ENCODE measurements around the gene PXDC1. TPM values are rescaled to one million over a fixed set of nuclear protein-coding genes. Genes with fewer than 3 reads are reported as not detected.

PXDC1 gene
- total RNA-seq, 1 experiment from 2014 or later: 30.8 TPM

GRCh38 chr6:3762359-3762758 lies 10.8 kb upstream of the PXDC1 start:
- no peak overlapping the region for H3K4me3 ChIP-seq
- H3K9me3 ChIP-seq (ENCODE audit: insufficient read depth, low read depth): no peaks in the 10 kb centered on the region
- no peak overlapping the region for H3K4me2 ChIP-seq
- intact Hi-C loops (cut with micrococcal nuclease; ENCODE audit: unreplicated experiment): no loop called here
- H3F3A ChIP-seq (ENCODE audit: insufficient read depth, low read depth): no peaks in the 10 kb centered on the region
- DNase-seq: no peak
- ChIA-PET CTCF (no interaction called here), POLR2A (ENCODE audit: unreplicated experiment) (no interaction called here)
- no peak overlapping the region for H3K27ac ChIP-seq
- no peaks in the 10 kb centered on the region for H3K9me2 ChIP-seq (ENCODE audit: insufficient read depth)
- no peaks in the 10 kb centered on the region for H3K36me3 ChIP-seq (ENCODE audit: low read depth)
- no peak overlapping the region for H2AFZ ChIP-seq
- TF ChIP-seq CTCF (conservative IDR thresholded peaks at IDR 0.05) (no peak), EZH2 (IDR thresholded peaks at IDR 0.05; ENCODE audit: low read depth) (no peak)
- H4K20me1 ChIP-seq (ENCODE audit: insufficient read depth): no peaks in the 10 kb centered on the region
- BruUV-seq (replicated peaks): no TSS peak
- H3K4me1 ChIP-seq (replicated peaks; ENCODE audit: insufficient read depth): no peaks in the 10 kb centered on the region
- H3K27me3 ChIP-seq (ENCODE audit: insufficient read depth, low read depth): no peaks in the 10 kb centered on the region
- H3K79me2 ChIP-seq (ENCODE audit: low read depth): no peaks in the 10 kb centered on the region

GRCh38 chr6:3761989-3762270 lies 10.4 kb upstream of the PXDC1 start:
- H3K9me2 ChIP-seq (ENCODE audit: insufficient read depth): no peaks in the 10 kb centered on the region
- TF ChIP-seq CTCF (conservative IDR thresholded peaks at IDR 0.05) (no peak), EZH2 (IDR thresholded peaks at IDR 0.05; ENCODE audit: low read depth) (no peak)
- ChIA-PET POLR2A (ENCODE audit: unreplicated experiment) (no interaction called here), CTCF (no interaction called here)
- no peak overlapping the region for H3K4me2 ChIP-seq
- H2AFZ ChIP-seq: no peak overlapping the region
- intact Hi-C loops (cut with micrococcal nuclease; ENCODE audit: unreplicated experiment): no loop called here
- no peaks in the 10 kb centered on the region for H4K20me1 ChIP-seq (ENCODE audit: insufficient read depth)
- no TSS peak for BruUV-seq (replicated peaks)
- no peaks in the 10 kb centered on the region for H3K27me3 ChIP-seq (ENCODE audit: insufficient read depth, low read depth)
- no peaks in the 10 kb centered on the region for H3F3A ChIP-seq (ENCODE audit: insufficient read depth, low read depth)
- H3K27ac ChIP-seq: no peak overlapping the region
- no peak overlapping the region for H3K4me3 ChIP-seq
- no peak for DNase-seq
- H3K9me3 ChIP-seq (ENCODE audit: insufficient read depth, low read depth): no peaks in the 10 kb centered on the region
- no peaks in the 10 kb centered on the region for H3K36me3 ChIP-seq (ENCODE audit: low read depth)
- H3K79me2 ChIP-seq (ENCODE audit: low read depth): no peaks in the 10 kb centered on the region
- H3K4me1 ChIP-seq (replicated peaks; ENCODE audit: insufficient read depth): no peaks in the 10 kb centered on the region

- no TSS peak for BruUV-seq (replicated peaks)
- Histone ChIP-seq H3F3A (ENCODE audit: insufficient read depth, low read depth) (no peaks in the 10 kb centered on the region), H3K9me2 (ENCODE audit: insufficient read depth) (no peaks in the 10 kb centered on the region), H3K36me3 (ENCODE audit: low read depth) (no peaks in the 10 kb centered on the region), H3K4me1 (replicated peaks; ENCODE audit: insufficient read depth) (no peaks in the 10 kb centered on the region), H3K4me3 (no peak overlapping the region), H3K4me2 (no peak overlapping the region), H2AFZ (no peak overlapping the region), H3K79me2 (ENCODE audit: low read depth) (no peaks in the 10 kb centered on the region), H3K27me3 (ENCODE audit: insufficient read depth, low read depth) (no peaks in the 10 kb centered on the region), H3K9me3 (ENCODE audit: insufficient read depth, low read depth) (no peaks in the 10 kb centered on the region), H3K27ac (no peak overlapping the region), H4K20me1 (ENCODE audit: insufficient read depth) (no peaks in the 10 kb centered on the region)
- POLR2A ChIA-PET (ENCODE audit: unreplicated experiment): no interaction called here
- intact Hi-C loops (cut with micrococcal nuclease; ENCODE audit: unreplicated experiment): no loop called here
- no peak for TF ChIP-seq EZH2 (IDR thresholded peaks at IDR 0.05; ENCODE audit: low read depth)
- TF ChIP-seq CTCF (conservative IDR thresholded peaks at IDR 0.05): no peak
- CTCF ChIA-PET: no interaction called here
- no peak for DNase-seq
Measured at GRCh38 chr6:3759646-3760232, 8.2 kb upstream of the PXDC1 start.
